ENCODE results near the gene TDRD7.

- no peak for TF ChIP-seq CTCF (IDR thresholded peaks at IDR 0.05; ENCODE audit: control extremely low read depth in 1 of 3, insufficient read depth in 1 of 3, low read depth in 1 of 3, low read length in 3 of 3)
- TF ChIP-seq EP300 (IDR thresholded peaks at IDR 0.05; ENCODE audit: borderline replicate concordance in 1 of 2, low read depth in 2 of 2, low read length in 2 of 2), result no peak
- TF ChIP-seq SUZ12 (IDR thresholded peaks at IDR 0.05; ENCODE audit: low read length), result no peak
- no peak for TF ChIP-seq POLR2AphosphoS5 (IDR thresholded peaks at IDR 0.05; ENCODE audit: low read depth, low read length)
- TF ChIP-seq CHD2 (IDR thresholded peaks at IDR 0.05; ENCODE audit: low read length), result no peak
- no peak for TF ChIP-seq E2F6 (IDR thresholded peaks at IDR 0.05)
- no peak for TF ChIP-seq ZNF274 (IDR thresholded peaks at IDR 0.05; ENCODE audit: borderline replicate concordance, extremely low read depth, low read length)
- no peak for TF ChIP-seq TEAD4 (IDR thresholded peaks at IDR 0.05; ENCODE audit: low read depth, low read length)
- no peak for TF ChIP-seq RAD21 (IDR thresholded peaks at IDR 0.05 in 1 of 2, conservative IDR thresholded peaks at IDR 0.05 in 1 of 2; ENCODE audit: low read depth in 2 of 2, low read length in 2 of 2)
- TF ChIP-seq ATF3 (IDR thresholded peaks at IDR 0.05; ENCODE audit: insufficient read depth, low read depth, low read length), result no peak
These were observed 103.8 kb downstream of the TDRD7 start for GRCh38 chr9:97515662-97516061.

All from H1 (cell line).